IMR-90 (cell line): ENCODE measurements around the gene CCR6. TPM values are rescaled to one million over a fixed set of nuclear protein-coding genes. Genes with fewer than 3 reads are reported as not detected.

Experiments used
- ATAC-seq: fragments of 200-7000 bp; cut with Tn5 transposase; 2 replicates; pipeline ENCODE4 v1.9.1; 2020; ENCODE audit warnings: low read depth, mild to moderate bottlenecking, moderate library complexity
- BruUV-seq: library from RNA; stranded (reverse); fragments of 400-500 nt; replicated peaks from 2 replicates; lab custom pipeline; 2021; lab: Mats Ljungman, UMichigan
- CTCF ChIA-PET: fragments of 300-600 bp; formaldehyde crosslinking; extraction: SDS; loops from one replicate; lab custom pipeline; 2021; ENCODE audit warnings: antibody characterized with exemption; lab: Yijun Ruan, JAX
- POLR2A ChIA-PET: fragments of 300-600 bp; sonication (Branson Sonifier 250); formaldehyde crosslinking; loops from one replicate; lab custom pipeline; 2022; ENCODE audit warnings: antibody characterized with exemption; ENCODE audit not compliant: unreplicated experiment; lab: Charles Lee
- DNase-seq: peaks from one replicate; pipeline ENCODE4 v3.0.0; 2013
- H2AFZ ChIP-seq: replicated peaks from 2 replicates; pipeline ENCODE3; 2013; ENCODE audit warnings: low read length, mild to moderate bottlenecking; ENCODE audit not compliant: poor library complexity
- H2AK5ac ChIP-seq: 2 replicates; pipeline ENCODE4 v1.6.1; 2013; ENCODE audit warnings: low read depth, low read length, inconsistent platforms
- H2AK9ac ChIP-seq: replicated peaks from 2 replicates; pipeline ENCODE3; 2013; ENCODE audit warnings: mild to moderate bottlenecking, low read depth, low read length, moderate library complexity; ENCODE audit not compliant: poor library complexity
- H2BK120ac ChIP-seq: 2 replicates; pipeline ENCODE4 v1.6.1; 2013; ENCODE audit warnings: low read depth, low read length, inconsistent platforms
- H2BK15ac ChIP-seq: 3 replicates; pipeline ENCODE4 v1.6.1; 2013; ENCODE audit warnings: low read depth, low read length, inconsistent platforms
- H2BK20ac ChIP-seq: 2 replicates; pipeline ENCODE4 v1.6.1; 2013; ENCODE audit warnings: low read depth, mild to moderate bottlenecking, inconsistent platforms, low read length, moderate library complexity
- H2BK5ac ChIP-seq: 2 replicates; pipeline ENCODE4 v1.6.1; 2013; ENCODE audit warnings: mild to moderate bottlenecking, low read depth, low read length, inconsistent platforms; ENCODE audit not compliant: poor library complexity, severe bottlenecking
- H3K14ac ChIP-seq: replicated peaks from 2 replicates; pipeline ENCODE4 v1.6.1; 2013; ENCODE audit warnings: low read depth, low read length, inconsistent platforms
- H3K18ac ChIP-seq: 2 replicates; pipeline ENCODE4 v1.6.1; 2013; ENCODE audit warnings: low read depth, low read length, control low read depth
- H3K23ac ChIP-seq: 2 replicates; pipeline ENCODE4 v1.6.1; 2013; ENCODE audit warnings: low read depth, low read length, inconsistent platforms
- H3K27ac ChIP-seq: 2 replicates; pipeline ENCODE4 v1.5.1; 2013; ENCODE audit warnings: mild to moderate bottlenecking, control low read depth, low read length; ENCODE audit not compliant: insufficient read depth
- H3K27me3 ChIP-seq: 2 replicates; pipeline ENCODE4 v1.6.1; 2013; ENCODE audit warnings: low read length; ENCODE audit not compliant: control insufficient read depth, insufficient read depth
- H3K36me3 ChIP-seq: 2 replicates; pipeline ENCODE4 v1.6.1; 2013; ENCODE audit warnings: low read length, mixed read lengths; ENCODE audit not compliant: control insufficient read depth, insufficient read depth
- H3K4ac ChIP-seq: 2 replicates; pipeline ENCODE4 v1.6.1; 2013; ENCODE audit warnings: low read depth, low read length, inconsistent platforms
- H3K4me1 ChIP-seq: 2 replicates; pipeline ENCODE4 v1.6.1; 2013; ENCODE audit warnings: low read length, mixed read lengths; ENCODE audit not compliant: control insufficient read depth, insufficient read depth
- H3K4me2 ChIP-seq: 2 replicates; pipeline ENCODE4 v1.6.1; 2013; ENCODE audit warnings: low read depth, mild to moderate bottlenecking, control low read depth, low read length, moderate library complexity
- H3K4me3 ChIP-seq: 2 replicates; pipeline ENCODE4 v1.5.1; 2013; ENCODE audit warnings: low read depth, mild to moderate bottlenecking, control low read depth, low read length, moderate library complexity; ENCODE audit not compliant: insufficient read depth
- H3K56ac ChIP-seq: 2 replicates; pipeline ENCODE4 v1.6.1; 2013; ENCODE audit warnings: low read length, inconsistent platforms; ENCODE audit not compliant: insufficient read depth; ENCODE audit errors: extremely low read depth
- H3K79me1 ChIP-seq, 2 experiments: 2 replicates each; pipeline ENCODE4 v1.6.1; 2013; ENCODE audit warnings: low read length in 2 of 2, inconsistent platforms in 1 of 2, low read depth in 1 of 2
- H3K9ac ChIP-seq: 2 replicates; pipeline ENCODE4 v1.6.1; 2013; ENCODE audit warnings: low read depth, low read length, control low read depth
- H3K9me1 ChIP-seq: 2 replicates; pipeline ENCODE4 v1.6.1; 2013; ENCODE audit warnings: low read length, inconsistent platforms; ENCODE audit not compliant: insufficient read depth
- H3K9me3 ChIP-seq: 2 replicates; pipeline ENCODE4 v1.6.1; 2013; ENCODE audit warnings: low read length; ENCODE audit not compliant: control insufficient read depth, insufficient read depth
- H4K20me1 ChIP-seq: 2 replicates; pipeline ENCODE4 v1.6.1; 2013; ENCODE audit warnings: low read length, inconsistent platforms; ENCODE audit not compliant: insufficient read depth
- H4K5ac ChIP-seq: 2 replicates; pipeline ENCODE4 v1.6.1; 2013; ENCODE audit warnings: mild to moderate bottlenecking, low read depth, low read length, control low read depth
- H4K8ac ChIP-seq, 2 experiments: 2 replicates each; pipeline ENCODE4 v1.6.1; 2013; ENCODE audit warnings: low read depth in 2 of 2, low read length in 2 of 2, control low read depth in 1 of 2, inconsistent platforms in 1 of 2
- H4K91ac ChIP-seq: 2 replicates; pipeline ENCODE4 v1.6.1; 2013; ENCODE audit warnings: low read depth, low read length, inconsistent platforms; ENCODE audit not compliant: insufficient read depth
- BHLHE40 ChIP-seq: fragments of 150-350 bp; IDR thresholded peaks from 2 replicates; pipeline ENCODE4 v1.6.1; 2016; ENCODE audit warnings: mild to moderate bottlenecking, low read depth, low read length
- CEBPB ChIP-seq: IDR thresholded peaks from 2 replicates; pipeline ENCODE4 v1.6.1; 2012; ENCODE audit warnings: low read depth, low read length, improper control_type of control experiment
- CHD1 ChIP-seq: IDR thresholded peaks from 2 replicates; pipeline ENCODE4 v1.6.1; 2012; ENCODE audit warnings: low read depth, low read length, improper control_type of control experiment
- FOS ChIP-seq: fragments of 150-350 bp; IDR thresholded peaks from 2 replicates; pipeline ENCODE4 v1.6.1; 2016; ENCODE audit warnings: low read depth, low read length
- MAFK ChIP-seq: IDR thresholded peaks from 2 replicates; pipeline ENCODE4 v1.6.1; 2012; ENCODE audit warnings: low read depth, low read length, improper control_type of control experiment
- MAZ ChIP-seq: IDR thresholded peaks from 2 replicates; pipeline ENCODE4 v1.6.1; 2012; ENCODE audit warnings: low read depth, mild to moderate bottlenecking, low read length, improper control_type of control experiment, moderate library complexity, borderline replicate concordance
- MXI1 ChIP-seq: IDR thresholded peaks from 2 replicates; pipeline ENCODE4 v1.6.1; 2012; ENCODE audit warnings: low read depth, mild to moderate bottlenecking, low read length, moderate library complexity, borderline replicate concordance
- POLR2A ChIP-seq: IDR thresholded peaks from 2 replicates; pipeline ENCODE4 v1.6.1; 2012; ENCODE audit warnings: mild to moderate bottlenecking, low read depth, low read length
- RFX5 ChIP-seq: IDR thresholded peaks from 2 replicates; pipeline ENCODE4 v1.8.0; 2012; ENCODE audit warnings: low read depth, mild to moderate bottlenecking, low read length, moderate library complexity
- WGBS, 2 experiments: methylation state at CpG; one replicate each; pipeline versions ENCODE4 v1.1.5 to v1.1.7; 2013; ENCODE audit warnings: missing lambda C conversion rate in 2 of 2; ENCODE audit not compliant: insufficient read length in 1 of 2; ENCODE audit errors: extremely low coverage in 2 of 2; 5-methylcytosine and 5-hydroxymethylcytosine counted together
- dilution Hi-C: fragments of 300-500 bp; cut with HindIII; formaldehyde crosslinking; loops from one replicate; pipeline ENCODE4 v1.14.3; 2018; ENCODE audit warnings: low sequenced_read_pairs; ENCODE audit not compliant: unreplicated experiment
- in situ Hi-C: fragments of 300-500 bp; cut with MboI; formaldehyde crosslinking; loops from 3 replicates; pipeline ENCODE4 v1.14.3; 2019; ENCODE audit warnings: low sequenced_read_pairs, inconsistent platforms, mixed read lengths
- intact Hi-C: fragments of 100-400 bp; cut with micrococcal nuclease; formaldehyde crosslinking; loops from 2 replicates; pipeline ENCODE4 v1.10.0; 2022
- polyA plus RNA-seq, 3 experiments: library from polyadenylated mRNA; depleted of rRNA; stranded (reverse); fragments of >200 nt; gene quantifications; 2 replicates each; pipeline ENCODE4 v1.2.3, GENCODE V29; 2012; ENCODE audit warnings: low replicate concordance in 1 of 3
- total RNA-seq: library from RNA; depleted of rRNA; stranded (reverse); fragments of >200 nt; gene quantifications from 2 replicates; pipeline ENCODE4 v1.2.3, GENCODE V29; 2012
- TF ChIP-seq, protein P1 (sequence below): fragments of 150-350 bp; IDR thresholded peaks from 2 replicates; pipeline ENCODE4 v1.6.1; 2017; ENCODE audit warnings: mild to moderate bottlenecking, antibody characterized with exemption, low read length, low read depth

The CCR6 gene
- total and polyA plus RNA-seq, 2 of the 4 experiments (the other 2 are of a cell fraction): not detected

- Histone ChIP-seq H2AK9ac (no peak overlapping the region), H2BK120ac (no peak overlapping the region), H3K4ac (no peak overlapping the region), H2BK15ac (no peak overlapping the region), H2AK5ac (no peak overlapping the region), H4K5ac (no peak overlapping the region), H4K20me1 (no peaks in the 10 kb centered on the region), H3K9me1 (no peaks in the 10 kb centered on the region), H3K27ac (no peak overlapping the region), H4K91ac (no peak overlapping the region), H3K4me2 (no peak overlapping the region), H3K79me1 (no peaks in the 10 kb centered on the region), H3K36me3 (no peaks in the 10 kb centered on the region), H2AFZ (no peak overlapping the region), H3K9ac (no peak overlapping the region), H3K23ac (no peak overlapping the region), H3K56ac (no peak overlapping the region), H3K14ac (no peak overlapping the region), H4K8ac (no peak overlapping the region), H3K27me3 (no peaks in the 10 kb centered on the region), H3K4me3 (no peak overlapping the region), H2BK5ac (no peak overlapping the region), H3K18ac (no peak overlapping the region), H3K4me1 (no peaks in the 10 kb centered on the region), H3K9me3 (peaks cover 19% of the 10 kb centered on the region), H2BK20ac (no peak overlapping the region)
- ChIA-PET CTCF (no interaction called here), POLR2A (no interaction called here)
- DNase-seq (no peak), ATAC-seq (no peak)
- intact Hi-C loops (no loop called here), in situ Hi-C loops (no loop called here), dilution Hi-C loops (no loop called here)
- WGBS, 2 experiments: 27% methylated on average over 6 of the region's 16 CpGs; no CpG with 5 or more reads in 1 of the 2 experiments
- TF ChIP-seq FOS (no peak), MAFK (no peak), CEBPB (no peak), MAZ (no peak), CHD1 (no peak), MXI1 (no peak), BHLHE40 (no peak), POLR2A (no peak), RFX5 (no peak)
- TF ChIP-seq, protein P1, sequence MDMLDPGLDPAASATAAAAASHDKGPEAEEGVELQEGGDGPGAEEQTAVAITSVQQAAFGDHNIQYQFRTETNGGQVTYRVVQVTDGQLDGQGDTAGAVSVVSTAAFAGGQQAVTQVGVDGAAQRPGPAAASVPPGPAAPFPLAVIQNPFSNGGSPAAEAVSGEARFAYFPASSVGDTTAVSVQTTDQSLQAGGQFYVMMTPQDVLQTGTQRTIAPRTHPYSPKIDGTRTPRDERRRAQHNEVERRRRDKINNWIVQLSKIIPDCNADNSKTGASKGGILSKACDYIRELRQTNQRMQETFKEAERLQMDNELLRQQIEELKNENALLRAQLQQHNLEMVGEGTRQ: no peak
- BruUV-seq: no TSS peak
Observed at GRCh38 chr6:167146977-167147376, 24.1 kb downstream of the CCR6 start.
